ENCODE results near the gene FGR. TPM values are rescaled to one million over a fixed set of nuclear protein-coding genes. Genes with fewer than 3 reads are reported as not detected.
A peak's percentile ranks its signal among the peaks of the same experiment; 100 is the strongest.

The FGR gene
- polyA plus RNA-seq, 1 of the 3 experiments (the other 2 are of a cell fraction), result not detected

GRCh38 chr1:27655151-27655937, 20.4 kb upstream of the FGR start:
- no peak overlapping the region for H3K9ac ChIP-seq
- TF ChIP-seq NRF1 (IDR thresholded peaks at IDR 0.05; ENCODE audit: low read depth, low read length) (no peak), EP300 (IDR thresholded peaks at IDR 0.05; ENCODE audit: borderline replicate concordance in 1 of 2, low read depth in 1 of 2, low read length in 1 of 2) (no peak), GATA2 (CRISPR knock-in tag; IDR thresholded peaks at IDR 0.05) (no peak), CHD2 (IDR thresholded peaks at IDR 0.05; ENCODE audit: low read length, partially characterized antibody) (no peak), ZBTB33 (IDR thresholded peaks at IDR 0.05; ENCODE audit: borderline replicate concordance, low read depth) (no peak), ELF1 (IDR thresholded peaks at IDR 0.05) (no peak), TAF1 (IDR thresholded peaks at IDR 0.05; ENCODE audit: borderline replicate concordance, low read depth, low read length) (no peak), USF1 (IDR thresholded peaks at IDR 0.05; ENCODE audit: borderline replicate concordance, low read depth) (no peak), TCF12 (IDR thresholded peaks at IDR 0.05) (no peak), RFX5 (IDR thresholded peaks at IDR 0.05; ENCODE audit: low read length) (no peak), FOXJ3 (CRISPR knock-in tag; IDR thresholded peaks at IDR 0.05) (no peak), TEAD4 (IDR thresholded peaks at IDR 0.05; ENCODE audit: borderline replicate concordance, insufficient read depth) (no peak), RXRA (IDR thresholded peaks at IDR 0.05; ENCODE audit: borderline replicate concordance, low read depth) (no peak), FOSL2 (IDR thresholded peaks at IDR 0.05; ENCODE audit: borderline replicate concordance, low read depth) (no peak), FOXM1 (IDR thresholded peaks at IDR 0.05; ENCODE audit: low read depth) (no peak), YY1 (IDR thresholded peaks at IDR 0.05; ENCODE audit: low read depth) (no peak), SIN3A (IDR thresholded peaks at IDR 0.05; ENCODE audit: borderline replicate concordance, low read depth, low read length) (no peak), SMC3 (IDR thresholded peaks at IDR 0.05; ENCODE audit: low read depth, low read length) (no peak)
- H3K9me3 ChIP-seq, result no peaks in the 10 kb centered on the region
- H3F3A ChIP-seq (replicated peaks; ENCODE audit: insufficient read depth), result peaks cover 10% of the 10 kb centered on the region
- no peak for DNase-seq
- H3K79me2 ChIP-seq (ENCODE audit: insufficient read depth), result no peaks in the 10 kb centered on the region
- 0 out of 2 replicates have a peak overlapping the region, but pooled peaks have one; percentile 24 for H2AFZ ChIP-seq (ENCODE audit: low read depth)
- WGBS (ENCODE audit: low lambda C conversion rate), result 83% methylated on average over 11 of the region's 11 CpGs
- H3K27me3 ChIP-seq (ENCODE audit: insufficient read depth), result no peaks in the 10 kb centered on the region
- H4K20me1 ChIP-seq (ENCODE audit: insufficient read depth), result no peaks in the 10 kb centered on the region
- POLR2A ChIA-PET, result interaction anchor here (0.6 kb wide), 1 partner anchor 487 kb away, joined by 4 read pairs; no protein-coding TSS in a partner anchor
- no peak overlapping the region for H3K27ac ChIP-seq (ENCODE audit: low read depth in 2 of 2, low read length in 1 of 2)
- no peaks in the 10 kb centered on the region for H3K9me2 ChIP-seq
- peaks cover 7 to 12% of the 10 kb centered on the region in 2 experiments; a peak in 2 of 4 replicates for H3K4me1 ChIP-seq (ENCODE audit: control insufficient read depth in 1 of 2, insufficient read depth in 2 of 2, low read depth in 1 of 2, low read length in 1 of 2)
- CTCF ChIA-PET, result interaction anchor here (1.0 to 18.4 kb wide), 5 partner anchors 9 to 355 kb away, joined by 3 to 526 read pairs (median 5); partner anchors contain the start of gene AHDC1
- H3K36me3 ChIP-seq (replicated peaks in 1 of 2; ENCODE audit: control insufficient read depth in 1 of 2, insufficient read depth in 2 of 2, low read length in 1 of 2), result no peaks in the 10 kb centered on the region
- no peak overlapping the region for H3K4me2 ChIP-seq
- no peak overlapping the region for H3K4me3 ChIP-seq (ENCODE audit: low read depth in 2 of 2, low read length in 1 of 2)
